Measurements from ENCODE around the gene POTEB3.
"Not testable (repeated sequence)": the region's sequence is repeated elsewhere in the genome, so short reads cannot be mapped to it uniquely, and the experiment has no call there.

- not testable (repeated sequence) for TF ChIP-seq POLR2AphosphoS5 (IDR thresholded peaks at IDR 0.05; ENCODE audit: borderline replicate concordance, low read depth, low read length); EZH2 (IDR thresholded peaks at IDR 0.05); FOXP2 (optimal IDR thresholded peaks at IDR 0.05; ENCODE audit: control extremely low read depth, extremely low read length, insufficient read depth)
Measured at GRCh38 chr15:21407366-21407765, 32.9 kb downstream of the POTEB3 start.
